HG02759 (cell line): ENCODE data around the gene EIF6.

Source experiments
- ATAC-seq: cut with Tn5 transposase; IDR thresholded peaks from one replicate; pipeline ENCODE4 v1.9.1; 2021; ENCODE audit warnings: mild to moderate bottlenecking, moderate library complexity; ENCODE audit not compliant: unreplicated experiment

The EIF6 gene

GRCh38 chr20:35295674-35296073 is 11.1 kb upstream of the EIF6 start:
- ATAC-seq: no peak

DNA sequence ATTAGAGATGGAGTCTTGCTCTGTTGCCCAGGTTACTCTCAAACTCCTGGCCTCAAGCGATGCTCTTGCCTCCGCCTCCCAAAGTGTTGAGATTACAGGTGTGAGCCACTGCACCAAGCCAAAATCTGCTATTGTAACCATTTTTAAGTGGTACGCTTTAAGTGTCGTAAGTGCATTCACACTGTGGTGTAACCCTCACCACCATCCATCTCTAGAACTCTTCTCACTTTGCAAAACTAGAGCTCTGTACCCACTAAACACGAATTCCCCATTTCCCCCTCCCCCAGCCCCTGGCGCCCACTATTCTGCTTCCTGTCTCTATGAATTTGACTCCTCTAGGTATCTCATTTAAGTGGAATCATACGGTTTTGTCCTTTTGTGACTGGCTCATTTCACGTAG is 10.5 kb upstream of the EIF6 start:
- ATAC-seq: no peak

DNA sequence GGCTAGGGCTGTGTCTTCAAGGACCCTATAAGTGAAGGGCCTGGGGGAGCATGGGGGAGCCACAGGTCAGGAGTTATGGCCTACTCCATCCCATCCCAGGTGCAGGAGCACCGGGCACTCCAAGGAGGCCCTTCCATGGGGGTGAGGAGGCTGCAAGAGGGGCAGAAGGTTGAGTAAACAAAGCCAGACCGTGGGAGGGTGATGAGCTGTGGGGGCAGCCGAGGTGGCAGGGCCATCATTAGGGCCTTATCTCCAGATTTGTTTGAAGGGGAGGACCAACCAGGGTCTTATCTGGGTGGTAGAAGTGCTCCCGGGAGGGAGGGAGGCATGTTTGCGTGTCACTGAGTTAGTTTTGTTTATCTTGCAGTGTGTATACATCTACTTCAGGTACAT is 9.7 kb upstream of the EIF6 start:
- no peak for ATAC-seq

GRCh38 chr20:35293303-35294292 is 9.0 kb upstream of the EIF6 start:
- no peak for ATAC-seq

DNA sequence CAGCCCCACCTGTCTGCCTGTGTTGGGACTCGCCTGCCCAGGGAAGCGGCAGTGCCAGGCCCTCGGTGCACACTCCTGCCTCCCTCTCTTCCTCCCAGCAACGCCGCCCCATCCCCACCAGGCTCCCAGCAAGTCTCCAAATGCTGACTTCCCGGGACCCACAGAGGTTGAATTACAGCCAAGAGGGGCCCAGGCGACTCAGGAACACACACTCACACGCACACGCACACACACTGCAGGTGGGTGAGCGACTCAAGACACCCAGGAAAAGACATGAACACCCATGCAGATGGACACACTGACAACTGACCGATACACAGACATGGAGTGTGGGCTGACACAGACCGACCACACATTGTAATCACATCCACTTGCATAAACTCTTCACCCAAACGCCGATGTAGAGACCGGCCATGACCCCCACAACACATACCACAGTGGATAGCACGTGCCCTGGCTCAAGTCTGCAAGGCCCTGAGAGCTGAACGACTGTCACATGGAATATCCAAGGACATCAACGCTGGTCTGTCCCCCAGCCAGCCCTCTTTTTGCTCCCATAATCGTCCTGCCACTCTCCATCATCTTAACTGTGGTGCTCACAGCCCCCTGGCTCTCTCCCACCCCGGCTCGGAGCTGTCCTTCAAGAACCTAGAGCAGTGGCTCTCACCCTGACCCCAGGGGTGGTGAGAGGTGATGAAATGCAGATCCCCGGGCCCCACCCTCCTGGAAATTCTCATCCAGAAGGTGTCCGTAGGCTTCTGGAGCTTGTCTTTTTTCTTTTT is 8.1 kb upstream of the EIF6 start:
- ATAC-seq: no peak

- no peak for ATAC-seq
Observed at GRCh38 chr20:35291654-35292503, 7.3 kb upstream of the EIF6 start, which contains the start of gene FAM83C. FAM83C (minus strand) TSS chr20:35292425; CDS start chr20:35292304, 121 bp downstream.

- ATAC-seq: no peak
Observed at GRCh38 chr20:35290887-35291417, 6.4 kb upstream of the EIF6 start.

DNA sequence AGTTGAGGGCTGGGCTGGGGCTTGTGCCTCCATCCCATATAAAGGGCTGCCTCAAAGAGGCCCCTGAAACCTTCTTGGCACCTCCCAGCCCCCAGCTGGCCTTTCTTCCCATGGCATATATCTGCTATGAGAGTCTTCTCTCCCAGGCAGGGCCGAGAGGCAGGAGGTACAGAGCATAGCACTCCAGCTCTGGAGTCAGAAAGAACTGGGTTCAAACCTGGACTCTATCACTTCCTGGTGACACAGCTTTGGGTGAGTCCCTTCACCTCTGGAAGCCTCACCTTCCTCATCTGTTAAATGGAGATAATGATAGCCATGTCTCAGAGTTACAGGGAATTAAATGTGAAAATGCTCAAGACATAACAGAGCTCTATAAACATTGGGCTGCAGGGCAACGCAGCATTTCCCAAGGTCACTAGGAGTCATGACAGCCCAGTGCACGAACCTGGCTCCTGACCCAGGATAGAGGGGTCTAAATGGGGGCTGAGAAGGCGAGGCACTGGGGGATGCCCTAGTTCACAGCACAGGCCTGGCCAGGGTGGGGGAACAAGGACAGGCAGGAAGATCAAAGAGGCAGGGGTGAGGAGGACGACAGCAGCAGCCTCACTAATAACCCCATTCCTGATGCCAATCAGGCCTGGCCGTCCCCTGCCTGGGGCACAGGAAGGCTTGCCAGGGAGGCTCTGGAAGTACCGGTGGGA is 5.8 kb upstream of the EIF6 start:
- no peak for ATAC-seq

- ATAC-seq: no peak
Observed at GRCh38 chr20:35288325-35289060, 3.9 kb upstream of the EIF6 start.

DNA sequence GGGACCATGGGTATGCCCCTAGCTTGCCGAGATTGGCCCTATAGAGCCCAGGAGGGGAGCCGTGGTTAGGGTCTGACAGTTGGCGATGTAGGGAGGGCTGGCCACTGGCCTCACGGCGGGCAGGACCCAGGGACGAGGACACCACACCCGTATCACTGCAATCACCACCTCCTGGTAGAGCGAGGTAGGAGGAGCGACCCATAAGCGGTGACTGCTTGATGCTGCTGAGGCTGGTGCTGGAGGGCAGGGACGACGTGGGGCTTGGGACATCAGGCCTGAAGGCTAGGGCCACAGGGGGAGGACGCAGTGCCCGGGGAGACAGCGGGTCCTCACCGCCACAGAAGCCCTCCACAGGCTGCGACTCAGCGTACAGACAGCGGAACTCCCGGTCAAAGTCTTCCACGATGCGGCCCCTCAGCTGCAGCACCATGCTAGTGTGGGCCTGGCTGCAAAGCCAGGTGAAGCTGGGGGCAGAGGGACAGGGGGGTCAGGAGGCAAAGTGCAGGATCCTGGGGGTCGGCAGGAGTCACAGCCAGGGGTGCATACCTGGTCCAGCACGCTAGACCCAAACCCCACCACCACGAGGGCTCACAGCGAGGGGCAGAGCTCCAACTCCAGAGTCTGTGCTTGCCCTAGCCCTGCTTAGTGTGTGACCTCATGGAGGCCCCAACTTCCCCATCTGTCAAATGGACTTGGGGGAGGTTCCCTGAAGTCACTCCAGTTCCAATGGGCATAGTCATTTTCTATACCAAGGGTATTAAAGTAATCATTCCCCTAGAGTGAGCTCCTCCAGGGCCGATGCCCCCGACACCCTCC is 3.1 kb upstream of the EIF6 start:
- ATAC-seq: no peak

- ATAC-seq: no peak
Observed at GRCh38 chr20:35286899-35287508, 2.4 kb upstream of the EIF6 start.

- ATAC-seq: no peak
Observed at GRCh38 chr20:35286077-35286898, 1.7 kb upstream of the EIF6 start.

- ATAC-seq: no peak
Observed at GRCh38 chr20:35285806-35286076, 1.2 kb upstream of the EIF6 start.

DNA sequence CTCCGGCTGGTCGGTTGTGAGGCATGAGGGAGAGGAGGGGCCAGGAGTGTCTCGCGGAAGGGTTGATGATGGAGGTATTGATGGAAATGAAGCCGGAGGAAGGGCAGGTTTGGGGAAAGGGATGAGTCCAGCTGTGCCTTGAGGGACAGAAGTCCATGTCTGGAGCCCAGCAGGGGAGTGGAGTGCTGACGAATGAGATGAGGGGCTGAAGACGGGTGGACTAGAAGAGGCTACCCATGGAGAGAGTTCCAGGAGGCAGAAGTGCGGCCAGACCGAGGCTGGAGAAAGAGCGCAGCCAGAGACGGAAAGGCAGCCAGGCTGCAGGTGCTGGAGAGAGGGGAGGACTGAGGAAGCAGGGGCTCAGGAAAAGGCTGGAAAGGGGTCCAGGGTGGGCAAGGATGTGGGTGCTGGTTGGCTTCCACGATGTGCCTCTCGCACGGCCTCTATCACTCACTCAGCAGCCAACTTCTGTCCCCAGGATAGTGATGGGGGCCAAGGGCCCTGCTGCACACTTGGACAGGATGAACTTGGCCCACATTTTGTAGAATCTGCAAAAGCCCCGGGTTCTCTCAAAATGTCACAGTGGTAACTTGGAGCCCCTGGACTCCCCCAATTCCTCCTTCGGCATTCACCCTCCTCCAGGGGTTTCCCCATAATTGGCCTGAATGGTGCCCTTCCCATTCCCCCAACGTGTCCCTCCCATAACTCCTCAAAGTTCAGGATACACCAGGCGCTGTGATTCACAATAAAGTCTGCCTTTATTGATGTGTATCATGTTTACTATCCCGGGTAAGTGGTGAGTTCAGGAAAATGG is 627 bp upstream of the EIF6 start:
- no peak for ATAC-seq

DNA sequence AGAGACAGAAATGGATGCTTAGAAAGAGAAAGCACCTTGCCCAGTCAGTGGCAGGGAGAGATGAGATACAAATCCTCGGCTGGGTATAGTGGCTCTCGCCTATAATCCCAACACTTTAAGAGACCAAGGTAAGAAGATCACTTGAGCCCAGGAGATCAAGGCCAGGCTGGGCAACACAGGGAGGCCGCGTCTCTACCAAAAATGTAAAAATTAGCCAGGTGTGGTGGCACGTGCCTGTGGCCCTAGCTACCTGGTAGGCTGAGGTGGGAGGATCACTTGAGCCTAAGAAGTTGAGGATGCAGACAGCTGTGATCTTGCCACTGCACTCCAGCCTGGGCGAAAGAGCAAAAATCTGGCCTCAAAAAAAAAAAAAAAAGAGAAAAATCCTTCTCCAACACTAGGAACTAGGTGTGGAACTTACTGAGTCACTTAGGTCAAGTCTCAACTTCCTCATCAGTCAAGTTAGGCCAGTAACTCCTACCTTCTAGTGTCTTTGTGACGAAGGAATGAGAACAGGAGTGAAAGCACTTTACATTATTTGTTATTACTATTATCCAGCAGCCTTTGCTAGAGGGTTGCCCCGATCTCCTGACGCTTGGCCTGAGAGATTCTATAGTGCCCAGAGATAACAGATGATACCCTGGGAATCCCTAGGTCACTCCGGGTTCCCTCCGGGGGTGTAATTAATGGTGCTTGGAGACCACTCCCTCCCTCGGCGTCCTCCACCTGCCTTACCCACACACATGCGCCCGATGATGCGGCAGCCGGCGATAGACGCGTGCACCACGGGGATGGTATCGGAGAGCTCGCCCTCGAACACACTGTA is 918 bp downstream of the EIF6 start:
- no peak for ATAC-seq
